Neuron (in vitro differentiated cells): ENCODE results near the gene HLA-C.

Source experiments
- H2AFZ ChIP-seq: one replicate; pipeline ENCODE4 v1.6.1; 2013; ENCODE audit warnings: low read depth, mild to moderate bottlenecking, inconsistent platforms, low read length, moderate library complexity
- H3K27me3 ChIP-seq: one replicate; pipeline ENCODE4 v1.6.1; 2013; ENCODE audit warnings: low read length; ENCODE audit not compliant: insufficient read depth
- H3K36me3 ChIP-seq: one replicate; pipeline ENCODE4 v1.6.1; 2013; ENCODE audit warnings: low read length; ENCODE audit not compliant: insufficient read depth
- H3K4me1 ChIP-seq: one replicate; pipeline ENCODE4 v1.6.1; 2013; ENCODE audit warnings: low read length; ENCODE audit not compliant: insufficient read depth
- H3K4me3 ChIP-seq: 2 replicates; pipeline ENCODE4 v1.5.1; 2013; ENCODE audit warnings: mild to moderate bottlenecking, low read length, moderate library complexity
- H3K9me3 ChIP-seq: one replicate; pipeline ENCODE4 v1.6.1; 2013; ENCODE audit warnings: low read length

HLA-C gene

GRCh38 chr6:31225735-31226134, 46.2 kb downstream of the HLA-C start:
- peaks cover 6% of the 10 kb centered on the region for H3K27me3 ChIP-seq
- H3K36me3 ChIP-seq: no peaks in the 10 kb centered on the region
- no peaks in the 10 kb centered on the region for H3K9me3 ChIP-seq
- no peak overlapping the region for H2AFZ ChIP-seq
- H3K4me3 ChIP-seq: no peak overlapping the region
- no peaks in the 10 kb centered on the region for H3K4me1 ChIP-seq

GRCh38 chr6:31222496-31222895, 49.4 kb downstream of the HLA-C start:
- no peak overlapping the region for H3K4me3 ChIP-seq
- no peaks in the 10 kb centered on the region for H3K4me1 ChIP-seq
- no peaks in the 10 kb centered on the region for H3K27me3 ChIP-seq
- H3K9me3 ChIP-seq: no peaks in the 10 kb centered on the region
- no peaks in the 10 kb centered on the region for H3K36me3 ChIP-seq
- H2AFZ ChIP-seq: no peak overlapping the region
